Ishikawa (cell line): Measurements from ENCODE around the gene ADA.

Experiments
- CEBPB ChIP-seq: IDR thresholded peaks from 2 replicates; pipeline ENCODE4 v1.6.1; 2012
- CREB1 ChIP-seq: IDR thresholded peaks from 2 replicates; pipeline ENCODE4 v1.6.1; 2012; ENCODE audit warnings: low read depth
- EGR1 ChIP-seq: IDR thresholded peaks from 2 replicates; pipeline ENCODE4 v1.6.1; 2012
- EP300 ChIP-seq: IDR thresholded peaks from 2 replicates; pipeline ENCODE4 v1.6.1; 2012; ENCODE audit warnings: borderline replicate concordance
- MAX ChIP-seq: IDR thresholded peaks from 2 replicates; pipeline ENCODE4 v1.6.1; 2012
- NFIC ChIP-seq: IDR thresholded peaks from 2 replicates; pipeline ENCODE4 v1.6.1; 2012
- RAD21 ChIP-seq: IDR thresholded peaks from 2 replicates; pipeline ENCODE4 v1.6.1; 2012; ENCODE audit warnings: low read depth
- REST ChIP-seq: IDR thresholded peaks from 2 replicates; pipeline ENCODE4 v1.6.1; 2012; ENCODE audit warnings: low read depth, mild to moderate bottlenecking
- TAF1 ChIP-seq: IDR thresholded peaks from 2 replicates; pipeline ENCODE4 v1.6.1; 2012; ENCODE audit warnings: low read depth, mild to moderate bottlenecking
- TEAD4 ChIP-seq: IDR thresholded peaks from 2 replicates; pipeline ENCODE4 v1.6.1; 2012
- USF1 ChIP-seq: IDR thresholded peaks from 2 replicates; pipeline ENCODE4 v1.6.1; 2012
- YY1 ChIP-seq: IDR thresholded peaks from 2 replicates; pipeline ENCODE4 v1.6.1; 2012; ENCODE audit warnings: low read depth
- ZBTB7A ChIP-seq: IDR thresholded peaks from 2 replicates; pipeline ENCODE4 v1.6.1; 2012; ENCODE audit warnings: low read depth

- TF ChIP-seq YY1 (no peak), EP300 (no peak), MAX (no peak), REST (no peak), CEBPB (no peak), EGR1 (no peak), RAD21 (no peak), USF1 (no peak), TAF1 (no peak), CREB1 (no peak), ZBTB7A (no peak), NFIC (no peak), TEAD4 (no peak)
Measured at GRCh38 chr20:44625361-44625760, 26.1 kb downstream of the ADA start.
